GM19467 (cell line): ENCODE measurements around the gene AVPR1B.

Experiments used
- ATAC-seq: cut with Tn5 transposase; IDR thresholded peaks from one replicate; pipeline ENCODE4 v1.9.1; 2021; ENCODE audit warnings: mild to moderate bottlenecking, moderate library complexity; ENCODE audit not compliant: unreplicated experiment

Gene AVPR1B

DNA sequence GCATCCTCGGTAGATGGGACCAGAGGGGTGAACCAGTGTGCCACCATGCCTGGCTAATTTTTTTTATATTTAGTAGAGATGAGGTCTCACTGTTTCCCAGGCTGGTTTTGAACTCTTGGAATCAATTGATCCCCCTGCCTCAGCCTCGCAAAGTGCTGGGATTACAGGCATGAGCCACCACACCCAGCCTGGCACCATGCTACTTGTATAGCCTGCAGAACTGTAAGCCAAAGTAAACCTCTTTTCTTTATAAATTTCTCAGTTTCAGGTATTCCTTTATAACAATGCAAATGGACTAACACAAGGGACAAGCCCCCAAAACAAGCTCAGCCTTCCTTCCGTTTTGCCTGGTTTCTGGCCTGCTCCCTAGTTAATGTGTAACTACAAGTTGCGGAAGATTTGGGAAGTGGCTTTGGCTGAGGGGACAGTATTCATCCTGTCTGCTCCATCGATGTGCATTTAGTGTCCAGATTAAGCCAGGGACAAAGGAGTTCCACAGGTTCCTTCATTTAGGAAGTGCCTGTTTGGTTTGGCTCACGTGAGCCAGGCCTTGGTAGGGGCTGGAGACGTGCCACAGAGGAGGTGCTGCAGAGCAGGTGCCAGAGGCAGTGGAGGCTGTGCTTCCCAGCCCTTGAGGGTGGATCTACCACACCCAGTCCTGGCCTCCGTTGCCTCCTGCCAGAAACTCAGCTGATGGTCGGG is 4.4 kb downstream of the AVPR1B start:
- ATAC-seq, result no peak

DNA sequence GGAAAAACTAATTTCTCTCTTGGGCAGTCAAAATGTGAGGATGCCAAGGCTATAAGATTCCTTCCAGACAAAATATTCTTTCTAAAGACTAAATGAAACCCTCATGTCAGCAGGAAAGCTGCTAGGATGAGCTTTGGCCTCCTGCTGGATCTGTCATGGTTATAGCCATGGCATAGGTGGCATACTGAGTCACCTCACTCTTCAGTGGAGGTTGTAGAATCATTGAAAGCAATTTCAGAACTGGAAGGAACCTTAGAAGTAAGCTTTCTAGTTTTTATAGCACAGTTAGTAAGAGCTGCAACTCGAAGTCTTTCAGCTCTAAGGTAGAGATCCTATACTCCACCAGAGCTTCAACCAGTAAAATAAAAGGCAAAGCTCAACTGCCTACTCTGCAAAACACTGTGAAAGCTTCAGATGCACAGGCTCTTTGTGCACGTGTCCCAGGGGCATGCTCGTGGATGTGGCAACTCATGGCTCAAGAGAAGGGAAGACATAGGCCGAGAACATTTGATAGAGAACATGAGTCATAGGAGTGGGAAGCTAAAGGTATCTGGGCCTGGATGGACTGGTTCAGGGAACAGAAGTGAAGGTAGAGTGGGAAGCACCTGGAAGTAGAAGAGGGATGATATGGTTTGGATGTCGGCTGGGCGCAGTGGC is 5.8 kb downstream of the AVPR1B start:
- no peak for ATAC-seq

DNA sequence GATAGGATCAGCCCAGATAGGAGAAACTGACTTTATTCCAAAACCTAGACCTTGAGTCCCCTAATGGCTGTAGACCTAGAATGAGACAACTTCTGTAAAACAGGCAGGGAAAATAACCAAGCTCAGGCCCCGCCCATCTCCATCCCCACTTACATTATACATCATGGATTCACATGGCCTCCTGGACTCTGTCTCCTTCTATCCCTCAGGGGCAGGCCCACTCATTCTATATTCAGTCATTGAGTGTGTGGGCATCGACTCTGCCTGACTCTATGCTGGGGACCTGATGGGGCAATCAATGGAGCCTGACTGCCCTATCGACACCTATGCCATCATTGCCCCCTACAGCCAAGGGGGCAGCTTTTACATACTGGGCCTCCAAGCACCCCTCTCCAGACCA is 6.4 kb downstream of the AVPR1B start:
- no peak for ATAC-seq

DNA sequence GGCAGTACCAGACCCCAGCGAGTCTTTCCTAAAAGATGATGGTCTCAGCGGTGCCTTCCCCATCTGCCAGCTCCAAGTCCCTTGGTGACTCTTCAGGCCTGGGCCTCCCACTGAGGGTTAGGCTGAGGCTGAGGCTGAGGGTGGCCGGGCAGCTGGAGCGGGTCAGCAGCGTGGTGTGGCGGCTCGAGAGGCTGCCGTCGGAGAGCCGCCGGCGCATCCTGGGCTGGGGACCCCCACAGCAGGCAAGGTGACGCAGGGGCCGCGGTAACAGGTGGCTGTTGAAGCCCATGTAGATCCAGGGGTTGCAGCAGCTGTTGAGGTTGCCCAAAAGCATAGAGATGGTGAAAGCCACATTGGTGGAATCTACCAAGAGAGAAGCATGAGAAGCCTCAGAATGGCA is 7.0 kb downstream of the AVPR1B start:
- no peak for ATAC-seq

DNA sequence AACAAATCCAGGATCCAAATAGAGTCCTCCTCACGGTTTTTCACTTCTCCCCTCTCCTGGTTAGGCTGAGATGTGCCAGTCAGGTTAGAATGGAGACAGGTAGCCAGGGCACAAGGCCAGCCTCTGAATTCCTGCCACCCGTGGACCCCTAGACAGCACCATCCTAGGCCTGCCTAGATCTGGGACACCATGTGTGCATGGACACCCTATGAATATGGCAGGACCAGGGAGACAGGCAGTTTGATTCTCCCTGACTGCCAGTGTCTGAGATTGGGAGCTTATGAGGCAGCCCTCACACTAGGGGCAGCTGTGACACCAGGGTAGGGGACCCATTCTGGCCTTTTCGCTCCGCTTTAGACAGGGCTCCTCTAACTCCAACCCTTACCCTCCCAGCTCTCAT is 7.5 kb downstream of the AVPR1B start:
- no peak for ATAC-seq

DNA sequence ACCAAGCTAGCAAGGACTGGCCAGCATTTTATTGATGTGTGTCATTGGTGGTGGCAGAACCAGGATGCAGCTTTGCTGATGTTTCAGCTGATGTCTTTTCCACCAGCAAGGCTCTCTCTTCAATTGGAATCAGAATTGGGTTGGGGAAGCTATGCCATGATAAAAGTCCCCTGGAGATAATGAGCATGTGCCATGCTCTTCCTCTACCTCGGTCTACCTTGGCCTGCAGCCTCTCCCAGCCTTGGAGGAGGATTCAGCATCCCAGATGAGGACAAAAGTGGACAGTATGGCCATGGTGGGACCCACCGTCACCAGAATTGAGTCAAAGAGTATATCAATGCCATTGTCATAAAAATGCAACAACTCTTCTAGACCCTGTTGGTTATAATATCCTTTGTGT is 8.6 kb downstream of the AVPR1B start:
- no peak for ATAC-seq

DNA sequence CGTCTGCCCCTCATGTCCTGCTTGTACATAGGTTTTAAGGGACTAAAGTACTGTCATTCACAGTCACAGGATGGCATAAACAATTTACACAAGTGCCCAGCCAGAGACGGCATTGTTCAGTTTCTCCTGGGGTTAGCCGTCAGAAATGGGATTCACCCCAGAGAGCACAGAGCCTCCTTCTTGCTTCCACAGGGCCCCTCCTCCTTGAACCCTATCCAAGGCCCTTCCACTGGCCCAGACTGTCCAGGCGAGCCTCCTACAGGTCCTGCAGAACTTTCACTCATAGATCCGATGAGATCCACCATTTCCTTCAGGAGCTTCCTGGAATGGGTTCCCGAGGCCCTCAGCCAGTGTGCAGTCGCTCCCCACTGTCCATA is 10.0 kb downstream of the AVPR1B start:
- ATAC-seq, result no peak

DNA sequence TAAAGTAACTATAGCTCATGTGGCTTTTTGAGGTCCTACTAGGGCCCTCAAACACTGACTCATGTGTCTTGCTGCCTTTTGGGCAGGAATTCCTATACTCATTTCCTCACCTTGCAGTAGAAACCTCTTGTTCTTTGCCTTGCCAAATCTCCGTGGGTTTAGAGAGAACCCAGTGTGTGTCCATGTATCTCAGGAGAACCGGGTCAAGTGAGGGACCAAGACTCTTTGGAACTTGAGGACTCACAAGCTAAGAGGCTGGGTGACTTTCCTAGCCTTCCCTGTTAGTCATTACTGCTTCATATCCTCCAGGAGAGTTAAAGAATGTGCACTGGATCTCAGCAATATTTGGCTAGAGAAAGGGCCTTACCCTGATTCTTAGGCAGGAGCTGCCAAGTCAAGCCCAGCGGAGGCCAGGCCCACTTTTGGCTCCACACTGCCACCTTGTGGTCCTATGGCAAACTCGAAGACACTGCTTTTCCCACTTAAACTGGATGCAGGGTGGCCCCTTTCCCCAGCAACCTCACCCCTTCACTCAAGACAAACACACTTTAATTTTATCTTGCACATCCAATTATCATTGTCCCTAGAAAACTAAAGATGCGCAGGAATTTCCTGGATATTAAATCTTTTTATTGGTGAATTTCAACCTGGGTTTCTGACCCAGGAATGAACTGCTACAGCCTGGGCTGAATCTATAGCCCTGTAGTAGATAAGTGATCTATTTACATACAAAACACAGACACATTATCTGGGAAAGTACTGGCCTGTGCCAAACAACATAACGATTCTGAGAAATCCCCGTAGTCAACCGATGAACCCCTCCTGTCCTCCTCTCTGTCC is 10.6 kb downstream of the AVPR1B start:
- peak; percentile 59 for ATAC-seq

DNA sequence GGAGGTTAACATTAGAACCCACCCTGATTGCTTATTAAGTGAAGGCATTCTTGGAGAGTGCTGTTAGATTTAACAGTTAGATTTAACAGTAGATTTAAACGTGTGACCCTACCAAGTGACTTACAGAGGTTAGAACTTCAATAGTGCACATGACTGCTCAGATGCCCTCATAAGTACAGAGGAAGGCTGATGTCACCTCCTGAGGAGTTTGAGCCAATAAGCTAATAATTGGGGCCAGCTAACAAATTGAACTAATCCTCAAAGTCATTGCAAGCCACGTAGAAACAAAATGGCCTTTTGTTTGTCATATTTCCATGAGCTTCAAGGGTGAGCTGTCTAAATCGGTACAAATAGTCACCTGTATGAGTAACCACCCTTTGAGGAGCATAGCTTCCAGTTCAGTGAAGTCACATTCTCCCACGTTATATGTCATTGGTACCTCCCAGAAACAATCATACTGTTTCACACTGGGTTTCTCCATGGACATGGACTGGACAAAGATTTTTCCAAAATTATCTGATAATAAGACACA is 11.7 kb downstream of the AVPR1B start:
- no peak for ATAC-seq

DNA sequence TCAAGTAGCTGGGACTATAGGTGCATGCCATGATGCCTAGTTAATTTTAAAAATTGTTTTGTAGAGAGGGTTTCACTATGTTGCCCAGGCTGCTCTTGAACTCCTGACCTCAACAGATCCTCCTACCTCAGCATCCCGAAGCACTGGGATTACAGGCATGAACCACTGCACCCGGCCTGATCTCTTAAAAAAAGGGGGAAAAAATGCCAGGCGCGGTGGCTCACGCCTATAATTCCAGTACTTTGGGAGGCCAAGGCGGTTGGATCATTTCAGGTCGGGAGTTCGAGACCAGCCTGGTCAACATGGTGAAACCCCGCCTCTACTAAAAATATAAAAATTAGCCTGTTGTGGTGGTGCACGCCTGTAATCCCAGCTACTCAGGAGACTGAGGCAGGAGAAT is 13.2 kb downstream of the AVPR1B start:
- ATAC-seq, result no peak

DNA sequence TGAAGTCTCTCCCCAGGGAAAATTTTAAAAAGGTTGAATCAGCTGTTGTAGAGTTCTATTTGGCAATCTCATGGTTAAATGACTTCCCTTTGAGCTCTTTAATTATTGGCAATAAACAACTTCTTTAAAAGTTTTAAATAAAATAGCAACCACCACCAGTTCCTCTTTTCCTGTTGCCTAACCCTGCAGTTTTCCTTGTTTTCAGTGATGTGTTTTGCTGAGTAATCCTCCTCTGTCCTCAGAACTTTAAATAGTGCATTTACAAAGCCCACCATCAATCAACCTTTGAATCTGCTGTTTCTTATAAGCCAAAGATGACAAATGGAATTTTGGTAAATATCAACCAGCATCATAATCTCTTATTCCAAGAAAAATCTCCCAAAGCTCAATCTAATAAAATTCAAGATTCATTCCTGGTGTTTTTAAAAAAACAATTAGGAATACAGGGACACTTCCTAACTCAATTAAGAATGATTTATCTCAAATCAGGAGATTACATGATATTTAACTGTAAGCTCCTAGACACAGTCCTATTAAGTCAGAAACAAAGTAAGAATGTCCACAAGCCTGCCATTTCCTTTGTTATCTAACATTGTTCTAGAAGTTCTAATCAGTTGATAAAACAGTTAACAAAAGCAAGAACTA is 14.8 kb downstream of the AVPR1B start:
- ATAC-seq, result no peak

DNA sequence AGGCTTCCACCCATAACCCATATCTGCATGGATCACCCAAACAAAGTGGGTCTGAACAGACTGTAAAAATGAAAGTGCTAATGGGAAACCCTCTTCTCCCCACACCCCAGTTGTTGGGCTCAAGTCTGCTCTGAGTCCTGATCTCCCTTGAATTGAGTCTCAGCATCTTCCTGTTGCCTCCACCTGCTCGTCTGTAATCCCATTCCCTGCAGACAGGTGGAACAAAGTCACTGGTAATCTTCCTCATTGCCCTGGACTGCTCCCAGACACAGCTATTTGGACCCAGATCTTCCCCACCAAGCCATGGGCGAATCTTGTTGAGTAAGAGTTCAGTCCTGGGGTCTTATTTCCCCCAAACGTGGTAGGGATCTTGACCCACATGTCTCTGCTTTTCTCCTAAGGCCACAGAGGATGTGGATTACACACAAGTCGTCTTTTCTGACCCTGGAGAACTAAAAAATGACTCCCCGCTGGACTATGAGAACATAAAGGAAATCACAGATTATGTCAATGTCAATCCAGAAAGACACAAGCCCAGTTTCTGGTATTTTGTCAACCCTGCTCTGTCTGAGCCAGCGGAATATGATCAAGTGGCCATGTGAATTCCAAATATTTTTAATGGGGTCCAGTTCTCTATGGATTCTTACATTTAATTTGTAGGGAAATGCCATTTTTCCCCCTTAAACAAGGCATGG is 15.7 kb downstream of the AVPR1B start:
- ATAC-seq, result no peak

DNA sequence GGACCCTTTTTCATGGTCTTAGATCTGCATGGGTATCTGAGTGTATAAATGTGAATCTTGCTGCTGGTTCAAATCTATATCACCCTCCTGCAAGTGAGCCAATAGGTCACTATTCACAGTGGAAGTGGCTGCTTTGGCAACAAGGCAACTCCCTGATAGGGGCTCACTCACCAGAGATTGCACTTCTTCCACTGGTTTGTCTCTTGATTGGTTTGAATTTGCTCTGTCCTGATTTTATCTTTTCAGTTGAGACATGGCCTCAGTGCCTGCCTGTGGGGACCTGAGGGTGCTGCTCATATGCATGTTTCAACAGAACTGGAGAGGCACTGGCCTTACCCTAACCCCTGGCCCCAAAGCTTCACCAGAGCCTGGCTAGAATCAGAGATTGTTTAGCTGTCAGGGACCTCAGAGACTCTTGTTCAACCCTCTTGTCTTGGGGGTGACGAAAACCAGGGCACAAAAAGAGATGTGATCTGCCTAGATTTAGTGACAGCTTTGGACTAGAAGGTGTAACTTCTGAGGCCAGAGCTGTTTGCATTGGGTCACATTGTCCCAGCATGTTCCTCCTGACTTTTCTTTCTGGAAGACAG is 16.9 kb downstream of the AVPR1B start:
- ATAC-seq, result no peak

DNA sequence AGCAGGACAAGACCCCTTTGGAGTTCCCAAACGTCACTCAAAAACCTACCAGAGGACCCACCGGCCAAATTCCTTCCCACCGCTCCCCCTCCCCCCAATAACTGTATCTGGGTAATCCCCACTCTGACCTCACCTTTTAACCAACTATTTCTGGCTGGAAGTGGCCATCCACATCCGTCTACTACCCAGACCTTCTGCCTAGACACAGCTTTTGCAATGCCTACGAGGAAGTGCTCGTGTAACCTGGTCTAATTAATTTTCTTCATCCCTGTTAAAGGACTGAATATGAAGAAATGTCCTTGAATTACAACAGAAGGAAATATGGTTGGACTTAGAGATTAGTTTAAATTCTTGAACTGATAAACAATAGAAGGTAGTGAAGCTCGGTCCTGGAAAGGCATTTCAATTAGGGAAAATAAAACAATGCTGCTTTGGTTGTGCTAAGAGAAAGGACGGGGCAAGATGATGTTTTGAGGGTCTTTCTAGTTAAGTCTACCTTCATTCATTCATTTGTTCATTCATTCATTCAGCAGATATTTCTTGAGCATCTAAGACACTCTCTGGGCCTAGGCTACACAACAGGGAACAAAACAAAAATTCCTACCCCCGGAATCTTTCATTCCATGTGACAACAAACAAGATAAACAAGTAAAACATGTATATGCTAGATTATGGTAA is 18.8 kb downstream of the AVPR1B start:
- no peak for ATAC-seq

DNA sequence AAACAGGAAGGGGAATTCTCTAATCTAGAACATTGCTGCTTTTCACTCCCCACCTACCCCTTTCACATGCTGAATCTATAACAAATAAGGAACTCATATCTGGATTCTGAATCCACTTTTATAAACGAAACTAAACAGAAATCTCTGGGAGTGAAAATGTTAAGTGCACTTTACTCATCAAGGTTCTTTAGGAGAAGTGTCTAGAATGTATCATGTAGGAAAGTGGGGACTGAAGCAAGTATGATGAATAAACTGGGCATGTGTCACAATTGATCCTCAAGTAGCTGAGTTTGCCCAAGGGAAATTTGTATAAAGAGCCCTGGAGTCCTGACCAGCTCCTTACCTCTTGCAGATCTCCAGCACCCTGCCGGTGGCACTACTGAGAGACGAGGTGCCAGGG is 19.8 kb downstream of the AVPR1B start:
- no peak for ATAC-seq

DNA sequence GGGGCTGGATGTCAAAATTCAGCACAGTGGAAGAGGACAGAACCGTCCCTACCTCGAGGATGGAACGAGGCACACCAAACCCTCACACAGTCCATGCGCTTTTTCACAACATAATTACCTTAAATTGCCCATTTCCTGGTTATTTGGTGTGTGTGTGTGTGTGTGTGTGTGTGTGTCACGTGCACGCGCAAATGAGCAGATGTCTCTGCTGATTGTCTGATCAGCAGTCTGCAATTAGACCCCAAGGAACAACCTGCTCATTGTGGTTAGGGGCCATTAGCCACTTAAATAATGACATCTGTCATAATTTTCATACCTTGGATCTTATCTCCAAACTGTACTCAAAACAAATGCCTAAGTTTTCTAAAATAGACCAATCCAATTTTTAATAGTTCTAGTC is 23.2 kb downstream of the AVPR1B start:
- no peak for ATAC-seq

DNA sequence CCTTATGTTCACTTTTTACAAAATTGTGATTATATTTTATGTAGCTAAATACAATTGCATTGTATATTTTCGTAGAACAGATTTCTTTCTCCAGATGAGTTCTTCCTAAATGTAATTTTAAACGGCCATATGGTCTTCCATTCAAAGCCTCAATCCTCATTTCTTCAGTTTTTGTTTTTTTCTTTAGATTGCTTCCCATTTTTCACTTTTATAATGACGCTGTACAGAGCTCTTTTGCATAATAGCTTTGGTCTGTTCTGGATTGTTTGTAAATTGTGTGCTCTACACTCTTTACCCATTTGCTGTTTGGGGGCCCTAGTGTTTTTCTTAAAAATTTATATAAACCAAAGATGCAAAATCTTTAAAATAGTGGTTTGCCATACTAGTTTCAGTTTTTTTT is 27.8 kb downstream of the AVPR1B start:
- ATAC-seq, result no peak

DNA sequence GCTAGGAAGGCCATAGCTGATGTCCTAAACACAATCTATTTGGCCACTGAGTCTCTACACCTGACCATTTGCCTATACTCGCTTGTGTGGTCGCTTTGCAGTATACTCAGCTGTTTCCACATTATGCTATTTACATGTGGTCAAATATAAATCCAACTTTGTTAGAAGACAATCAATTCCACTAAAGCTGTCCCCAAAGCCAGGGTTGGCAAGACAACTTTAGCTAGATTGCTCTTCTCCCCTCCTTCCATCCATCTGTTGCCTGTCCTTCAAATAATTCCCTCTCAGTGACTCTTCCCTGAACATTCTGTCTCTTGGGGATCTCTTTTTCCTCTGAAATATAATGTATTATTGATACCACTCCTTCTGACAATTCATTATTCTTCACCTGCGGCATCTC is 30.1 kb downstream of the AVPR1B start:
- no peak for ATAC-seq

DNA sequence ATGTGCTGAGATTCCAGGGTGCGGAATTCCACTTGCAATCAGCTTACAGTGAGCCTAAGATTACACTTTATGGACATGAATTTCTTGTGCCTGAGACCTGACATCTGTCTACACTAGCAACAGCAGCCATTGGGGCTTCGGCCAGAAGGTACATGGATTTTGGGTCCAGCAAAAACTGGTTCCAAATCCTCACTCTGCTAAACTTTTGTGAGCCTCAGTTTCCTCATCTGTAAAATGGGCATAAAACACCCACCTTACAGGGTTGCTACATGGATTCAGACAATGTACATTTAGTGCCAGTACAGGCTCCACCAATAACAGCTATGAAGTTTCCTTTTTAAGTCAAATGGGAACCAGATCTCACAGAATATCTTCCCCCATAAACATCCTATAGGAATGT is 33.4 kb downstream of the AVPR1B start:
- ATAC-seq, result no peak
